Thoracic aorta (tissue), 2 donors: ENCODE measurements around the gene EARS2. TPM values are rescaled to one million over a fixed set of nuclear protein-coding genes. Genes with fewer than 3 reads are reported as not detected.

Experiments used
- ATAC-seq: fragments of 150-250 bp; one replicate; pipeline ENCODE4 v1.8.0; 2017; ENCODE audit warnings: low read depth; ENCODE audit not compliant: insufficient number of reproducible peaks, low FRiP score
- DNase-seq: peaks from one replicate; pipeline ENCODE4 v3.0.0-alpha.2; 2020; ENCODE audit warnings: low spot score
- H3K27ac ChIP-seq, 2 donors: fragments of 200-600 bp; sonication (generic); 1 replicate in 1 of 2; 2 replicates in 1 of 2; pipeline ENCODE4 v1.5.1; 2016; ENCODE audit warnings: mild to moderate bottlenecking in 2 of 2, moderate library complexity in 2 of 2
- H3K27me3 ChIP-seq: fragments of 200-600 bp; sonication (generic); replicated peaks from 2 replicates; pipeline ENCODE4 v1.6.0; 2016; ENCODE audit warnings: mild to moderate bottlenecking; ENCODE audit not compliant: insufficient read depth
- H3K36me3 ChIP-seq: fragments of 200-600 bp; sonication (generic); one replicate; pipeline ENCODE4 v1.5.1; 2016
- H3K4me1 ChIP-seq, 2 donors: fragments of 200-600 bp; sonication (generic); 1 replicate in 1 of 2; 2 replicates in 1 of 2; pipeline versions ENCODE4 v1.5.1 to v1.6.0; 2016; ENCODE audit warnings: low read depth in 2 of 2, mild to moderate bottlenecking in 1 of 2; ENCODE audit not compliant: control insufficient read depth in 1 of 2
- H3K4me3 ChIP-seq: fragments of 200-600 bp; sonication (generic); 2 replicates; pipeline ENCODE4 v1.5.1; 2016; ENCODE audit warnings: mild to moderate bottlenecking
- H3K9me3 ChIP-seq: fragments of 200-600 bp; sonication (generic); 2 replicates; pipeline ENCODE4 v1.5.1; 2016
- total RNA-seq, 2 donors: library from RNA; depleted of rRNA; stranded (reverse); fragments of >200 nt; gene quantifications; one replicate each; pipeline versions ENCODE4 v1.1.0 to v1.2.3, GENCODE V29; 2016
- TF ChIP-seq, protein P1 (sequence below): fragments of 200-600 bp; sonication (generic); IDR thresholded peaks from one replicate; pipeline ENCODE4 v1.5.1; 2019; ENCODE audit warnings: antibody characterized with exemption

The EARS2 gene
- total RNA-seq, result 10 to 100 TPM; 26.3 to 29.8 TPM

- Histone ChIP-seq H3K27ac (peak within 1 kb of the TSS; percentile 88 to 90), H3K4me3 (peak within 1 kb of the TSS; percentile 96), H3K4me1 (peaks cover 16 to 39% of the 10 kb centered on the region in 2 donors), H3K27me3 (no peaks in the 10 kb centered on the region), H3K36me3 (peaks cover 25% of the 10 kb centered on the region), H3K9me3 (no peaks in the 10 kb centered on the region)
- TF ChIP-seq, protein P1, sequence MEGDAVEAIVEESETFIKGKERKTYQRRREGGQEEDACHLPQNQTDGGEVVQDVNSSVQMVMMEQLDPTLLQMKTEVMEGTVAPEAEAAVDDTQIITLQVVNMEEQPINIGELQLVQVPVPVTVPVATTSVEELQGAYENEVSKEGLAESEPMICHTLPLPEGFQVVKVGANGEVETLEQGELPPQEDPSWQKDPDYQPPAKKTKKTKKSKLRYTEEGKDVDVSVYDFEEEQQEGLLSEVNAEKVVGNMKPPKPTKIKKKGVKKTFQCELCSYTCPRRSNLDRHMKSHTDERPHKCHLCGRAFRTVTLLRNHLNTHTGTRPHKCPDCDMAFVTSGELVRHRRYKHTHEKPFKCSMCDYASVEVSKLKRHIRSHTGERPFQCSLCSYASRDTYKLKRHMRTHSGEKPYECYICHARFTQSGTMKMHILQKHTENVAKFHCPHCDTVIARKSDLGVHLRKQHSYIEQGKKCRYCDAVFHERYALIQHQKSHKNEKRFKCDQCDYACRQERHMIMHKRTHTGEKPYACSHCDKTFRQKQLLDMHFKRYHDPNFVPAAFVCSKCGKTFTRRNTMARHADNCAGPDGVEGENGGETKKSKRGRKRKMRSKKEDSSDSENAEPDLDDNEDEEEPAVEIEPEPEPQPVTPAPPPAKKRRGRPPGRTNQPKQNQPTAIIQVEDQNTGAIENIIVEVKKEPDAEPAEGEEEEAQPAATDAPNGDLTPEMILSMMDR, result peak; percentile 88
- peak; percentile 94 for DNase-seq
- peak; percentile 96 for ATAC-seq
These were observed at the start of gene EARS2, which contains the start of gene UBFD1 for GRCh38 chr16:23556881-23557778. EARS2 (minus strand) TSS chr16:23557350; CDS start chr16:23557343, 7 bp downstream. UBFD1 (plus strand) TSS chr16:23557727; CDS start chr16:23557743, 16 bp downstream.

- TF ChIP-seq, protein P1, result no peak
- peaks cover 8 to 15% of the 10 kb centered on the region in 2 donors for H3K4me1 ChIP-seq
- ATAC-seq (no peak), DNase-seq (no peak)
- peak overlapping the region; percentile 88 for H3K4me3 ChIP-seq
- H3K27me3 ChIP-seq, result no peaks in the 10 kb centered on the region
- no peak overlapping the region for H3K27ac ChIP-seq
- H3K36me3 ChIP-seq, result peaks cover 12% of the 10 kb centered on the region
- H3K9me3 ChIP-seq, result no peaks in the 10 kb centered on the region
These were observed 40.0 kb upstream of the EARS2 start for GRCh38 chr16:23597003-23597756.

GRCh38 chr16:23595951-23596720 is 39.0 kb upstream of the EARS2 start, which contains the start of gene NDUFAB1:
NDUFAB1 (minus strand) TSS chr16:23596316; CDS start chr16:23596290, 26 bp downstream.
- peaks cover 15% of the 10 kb centered on the region for H3K36me3 ChIP-seq
- no peaks in the 10 kb centered on the region for H3K27me3 ChIP-seq
- peak; percentile 43 for DNase-seq
- peak; percentile 84 for ATAC-seq
- TF ChIP-seq, protein P1, result peak; percentile 100
- peak within 1 kb of the TSS; percentile 70 to 86 for H3K27ac ChIP-seq
- peaks cover 8 to 15% of the 10 kb centered on the region in 2 donors for H3K4me1 ChIP-seq
- H3K4me3 ChIP-seq, result peak within 1 kb of the TSS; percentile 88
- H3K9me3 ChIP-seq, result no peaks in the 10 kb centered on the region

DNA sequence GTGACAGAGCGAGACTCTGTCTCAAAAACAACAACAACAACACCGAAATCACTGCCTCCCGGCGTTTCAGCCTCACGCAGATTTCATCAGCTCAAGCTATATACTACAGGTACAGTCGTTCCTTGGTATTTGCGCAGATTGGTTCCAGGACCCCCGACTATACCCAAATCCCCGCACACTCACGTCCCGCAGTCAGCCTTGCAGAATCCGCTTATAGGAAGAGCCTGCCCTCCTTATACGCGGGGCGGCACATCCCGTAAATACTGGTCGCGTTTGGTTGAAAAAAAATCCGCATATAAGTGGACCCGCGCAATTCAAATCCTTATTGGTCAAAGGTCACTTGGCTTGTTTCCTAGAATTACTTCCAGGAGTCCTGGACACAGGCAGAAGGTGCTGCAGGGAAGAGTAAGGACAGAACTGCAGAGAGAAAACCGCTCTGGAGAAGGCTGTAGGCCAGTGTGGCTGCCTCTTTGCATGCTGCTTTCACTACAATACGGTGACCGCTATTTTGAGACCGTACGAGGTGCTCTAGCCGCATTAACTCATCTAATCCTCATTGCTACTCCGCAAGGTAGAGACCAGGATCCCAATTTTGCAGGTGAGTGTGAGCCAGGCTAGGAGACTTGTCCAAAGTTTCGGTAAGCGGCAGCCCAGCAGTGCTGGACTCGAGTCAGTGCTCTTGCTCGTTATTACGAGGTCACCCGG is 38.2 kb upstream of the EARS2 start:
- Histone ChIP-seq H3K36me3 (peaks cover 17% of the 10 kb centered on the region), H3K4me1 (peaks cover 8 to 15% of the 10 kb centered on the region in 2 donors), H3K27ac (peak overlapping the region; percentile 70 to 86), H3K4me3 (peak overlapping the region; percentile 88), H3K27me3 (no peaks in the 10 kb centered on the region), H3K9me3 (no peaks in the 10 kb centered on the region)
- TF ChIP-seq, protein P1, result no peak
- no peak for DNase-seq
- no peak for ATAC-seq
